ENCODE data around the gene FKBP1C.
"Not testable (repeated sequence)": the region's sequence is repeated elsewhere in the genome, so short reads cannot be mapped to it uniquely, and the experiment has no call there.

Gene FKBP1C

GRCh38 chr6:63211343-63211742 is at the start of gene FKBP1C:
Gene FKBP1C, plus strand, starts transcription at chr6:63211469.
- not testable (repeated sequence) for DNase-seq

DNA sequence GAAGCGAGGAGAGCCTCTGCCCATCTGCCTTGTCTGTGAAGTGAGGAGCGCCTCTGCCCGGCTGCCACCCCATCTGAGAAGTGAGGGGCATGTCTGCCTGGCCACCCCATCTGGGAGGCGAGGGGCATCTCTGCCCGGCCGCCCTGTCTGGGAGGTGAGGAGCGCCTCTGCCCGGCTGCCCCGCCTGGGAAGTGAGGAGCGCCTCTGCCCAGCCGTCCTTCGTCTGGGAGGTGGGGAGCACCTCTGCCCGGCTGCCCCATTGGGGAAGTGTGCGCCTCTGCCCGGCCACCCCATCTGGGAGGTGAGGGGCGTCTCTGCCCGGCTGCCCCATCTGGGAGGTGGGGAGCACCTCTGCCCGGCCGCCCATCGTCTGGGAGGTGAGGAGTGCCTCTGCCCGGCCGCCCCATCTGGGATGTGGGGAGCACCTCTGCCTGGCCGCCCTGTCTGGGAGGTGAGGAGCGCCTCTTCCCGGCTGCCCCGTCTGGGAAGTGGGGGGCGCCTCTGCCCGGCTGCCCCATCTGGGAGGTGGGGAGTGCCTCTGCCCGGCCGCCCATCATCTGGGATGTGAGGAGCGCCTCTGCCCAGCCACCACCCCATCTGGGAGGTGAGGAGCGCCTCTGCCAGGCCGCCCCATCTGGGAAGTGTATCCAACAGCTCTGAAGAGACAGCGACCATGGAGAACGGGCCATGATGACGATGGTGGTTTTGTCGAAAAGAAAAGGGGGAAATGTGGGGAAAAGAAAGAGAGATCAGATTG is 47.0 kb upstream of the FKBP1C start:
- DNase-seq: not testable (repeated sequence)

DNA sequence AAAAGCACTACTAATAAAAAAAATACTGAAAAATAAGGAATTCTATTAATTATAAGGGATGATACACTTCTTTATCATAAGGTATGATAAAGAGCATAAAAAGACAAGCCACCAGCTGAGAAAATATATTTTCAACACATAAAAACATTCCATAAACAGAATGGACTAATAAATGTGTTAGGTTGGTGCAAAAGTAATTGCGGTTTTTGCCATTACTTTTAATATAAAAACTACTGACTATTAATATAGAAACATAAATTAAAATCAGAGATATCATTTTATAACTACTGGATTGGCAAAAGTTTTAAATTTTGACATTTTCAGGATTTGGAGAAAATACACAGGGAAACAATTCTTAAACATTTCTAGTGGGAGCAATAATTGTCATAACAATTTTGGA is 37.1 kb upstream of the FKBP1C start:
- no peak for DNase-seq

DNA sequence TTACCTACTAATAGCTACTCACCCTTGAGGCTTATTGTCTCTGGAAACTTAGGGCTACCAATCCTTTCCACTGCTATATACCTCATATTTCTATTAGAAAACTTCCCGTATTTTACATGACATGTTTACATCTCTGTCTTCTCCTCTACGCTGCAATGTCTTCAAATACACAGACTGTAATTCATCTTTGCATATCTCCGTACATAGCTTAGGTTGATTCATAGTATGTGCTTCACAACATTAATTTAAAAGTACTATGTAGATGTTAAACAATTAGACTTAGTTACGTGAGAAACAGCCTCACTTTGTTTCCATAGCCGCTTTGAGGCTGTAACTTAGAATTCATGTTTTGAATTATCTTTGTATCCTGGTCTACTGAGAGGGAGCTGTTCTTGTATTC is 35.1 kb upstream of the FKBP1C start:
- DNase-seq: no peak

DNA sequence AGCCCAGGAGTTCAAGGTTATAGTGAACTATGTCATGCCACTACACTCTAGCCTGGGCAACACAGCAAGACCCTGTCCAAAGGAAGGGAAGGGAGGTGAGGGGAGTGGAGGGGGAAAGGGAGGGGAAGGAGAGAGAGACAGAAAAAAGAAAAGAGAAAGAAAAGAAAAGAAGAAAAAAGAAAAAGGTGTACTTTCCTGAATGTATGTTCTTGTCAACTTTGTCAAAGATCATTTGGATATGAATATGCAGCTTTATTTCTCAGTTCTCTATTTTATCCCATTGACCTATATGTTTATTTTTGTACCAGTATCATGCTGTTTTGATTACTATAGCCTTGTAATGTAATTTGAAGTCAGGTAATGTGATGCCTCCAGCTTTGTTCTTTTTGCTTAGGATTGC is 30.9 kb upstream of the FKBP1C start:
- no peak for DNase-seq

DNA sequence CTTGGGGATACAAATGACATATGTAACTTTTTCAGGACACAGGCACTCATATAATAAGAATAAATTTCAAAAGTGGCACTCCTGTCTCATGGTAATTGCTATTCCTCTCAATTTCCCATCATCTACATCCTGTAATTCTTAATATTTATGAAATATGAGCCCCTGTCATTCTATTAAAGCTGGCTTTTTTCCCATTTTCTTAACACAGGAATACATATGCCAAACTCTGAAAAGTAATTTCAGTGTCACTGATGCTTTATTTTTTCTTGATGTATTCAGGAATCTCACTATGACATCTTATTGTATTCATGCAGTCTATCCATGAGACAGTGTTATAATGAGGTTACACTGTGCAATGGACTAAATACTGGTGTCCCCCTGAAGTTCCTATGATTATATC is 24.3 kb upstream of the FKBP1C start:
- no peak for DNase-seq

DNA sequence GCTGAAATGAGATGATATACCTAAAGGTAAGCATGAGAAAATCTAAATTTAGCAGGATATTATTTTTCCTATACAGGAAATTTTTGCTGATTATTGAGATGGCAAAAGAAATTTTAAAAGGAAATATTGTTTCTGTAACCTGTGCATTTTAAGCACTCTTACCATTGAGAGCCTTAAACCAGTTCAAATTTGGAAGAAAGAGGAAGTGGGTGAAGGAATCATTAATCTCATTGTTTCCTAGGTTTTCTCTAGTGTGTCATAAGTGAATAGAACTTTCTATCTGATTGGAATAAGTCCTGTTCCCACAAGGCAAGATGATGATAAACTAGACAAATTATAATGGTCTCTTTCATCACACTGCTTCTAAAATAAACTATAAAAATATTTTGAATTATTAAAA is 22.4 kb upstream of the FKBP1C start:
- DNase-seq: no peak

DNA sequence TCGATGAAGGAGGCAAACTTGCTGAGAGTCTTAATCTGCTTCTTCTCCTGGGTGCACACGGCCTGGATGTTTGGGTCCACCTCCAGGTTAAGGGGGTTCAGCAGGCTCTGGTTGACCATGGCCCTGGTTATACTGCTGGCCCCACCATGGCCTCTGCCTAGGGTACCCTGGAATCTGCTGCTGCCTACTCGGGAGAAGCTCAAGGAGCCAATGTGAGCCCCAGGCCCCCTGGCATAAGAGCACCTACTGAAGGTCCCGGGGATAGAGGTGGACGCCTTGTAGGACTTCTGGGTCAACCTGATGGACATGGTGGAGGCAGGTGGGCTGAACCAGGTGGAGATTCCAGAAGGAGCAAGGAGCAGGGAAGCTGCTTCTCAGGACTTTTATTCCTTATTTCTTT is 17.9 kb upstream of the FKBP1C start:
- DNase-seq: no peak

- DNase-seq: no peak
These were observed 13.5 kb upstream of the FKBP1C start for GRCh38 chr6:63197741-63198140.

GRCh38 chr6:63213325-63213724 is 2.1 kb downstream of the FKBP1C start:
- DNase-seq: no peak

GRCh38 chr6:63214816-63215215 is 3.5 kb downstream of the FKBP1C start:
- DNase-seq: no peak

GRCh38 chr6:63224179-63224578 is 12.9 kb downstream of the FKBP1C start:
- DNase-seq: no peak

- not testable (repeated sequence) for DNase-seq
These were observed 14.7 kb downstream of the FKBP1C start for GRCh38 chr6:63225987-63226386.

DNA sequence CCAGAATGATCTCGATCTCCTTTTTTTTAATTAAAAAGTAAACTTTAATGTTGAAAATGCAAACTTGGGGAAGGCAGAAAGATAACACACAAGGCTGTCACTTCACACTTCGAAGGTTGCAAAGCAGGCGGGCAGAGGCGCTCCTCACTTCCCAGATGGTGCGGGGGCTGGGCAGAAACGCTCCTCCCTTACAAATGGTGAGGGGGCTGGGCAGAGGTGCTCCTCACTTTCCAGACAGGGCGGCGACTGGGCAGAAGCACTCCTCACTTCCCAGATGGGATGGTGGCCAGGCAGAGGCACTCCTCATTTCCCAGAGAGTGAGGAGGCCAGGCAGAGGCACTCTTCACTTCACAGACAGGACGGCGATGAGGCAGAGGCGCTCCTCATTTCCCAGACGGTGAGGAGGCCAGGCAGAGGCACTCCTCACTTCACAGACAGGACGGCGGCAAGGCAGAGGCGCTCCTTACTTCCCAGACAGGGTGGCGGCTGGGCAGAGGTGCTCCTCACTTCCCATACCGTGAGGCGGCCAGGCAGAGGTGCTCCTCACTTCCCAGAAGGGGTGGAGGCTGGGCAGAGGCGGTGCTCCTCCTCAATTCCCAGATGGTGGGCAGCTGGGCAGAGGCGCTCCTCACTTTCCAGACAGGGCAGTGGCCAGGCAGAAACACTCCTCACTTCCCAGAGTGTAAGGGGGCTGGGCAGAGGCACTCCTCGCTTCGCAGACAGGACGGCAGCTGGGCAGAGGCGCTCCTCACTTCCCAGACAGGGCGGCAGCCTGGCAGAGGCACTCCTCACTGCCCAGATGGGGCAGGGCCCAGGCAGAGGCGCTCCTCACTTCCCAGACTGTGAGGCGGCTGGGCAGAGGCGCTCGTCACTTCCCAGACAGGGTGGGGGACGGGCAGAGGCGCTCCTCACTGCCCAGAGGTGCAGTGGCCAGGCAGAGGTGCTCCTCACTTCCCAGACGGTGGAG is 16.9 kb downstream of the FKBP1C start:
- DNase-seq: not testable (repeated sequence)

DNA sequence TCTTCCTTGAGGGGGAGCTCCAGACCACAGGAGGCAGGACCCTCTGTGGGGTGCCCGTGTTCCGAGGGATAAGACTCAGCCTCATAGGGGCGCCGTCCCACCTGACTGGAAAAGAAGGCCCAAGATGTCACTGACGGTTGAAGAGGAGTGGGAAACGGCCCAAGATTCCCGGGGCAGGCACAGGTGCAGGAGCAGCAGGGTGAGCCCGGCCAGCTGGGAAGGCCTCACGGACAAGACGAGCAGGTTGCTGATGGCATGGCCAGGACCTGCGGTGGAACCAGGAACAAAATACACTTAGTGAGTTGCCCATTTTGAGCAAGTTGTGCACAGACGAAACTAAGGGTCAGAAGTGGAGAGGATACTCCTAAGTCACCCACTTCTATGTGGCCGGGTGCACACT is 18.8 kb downstream of the FKBP1C start:
- not testable (repeated sequence) for DNase-seq

GRCh38 chr6:63230511-63230910 is 19.2 kb downstream of the FKBP1C start:
- DNase-seq: not testable (repeated sequence)

GRCh38 chr6:63236398-63236817 is 25.1 kb downstream of the FKBP1C start:
- no peak for DNase-seq

GRCh38 chr6:63245420-63245819 is 34.2 kb downstream of the FKBP1C start:
- no peak for DNase-seq

DNA sequence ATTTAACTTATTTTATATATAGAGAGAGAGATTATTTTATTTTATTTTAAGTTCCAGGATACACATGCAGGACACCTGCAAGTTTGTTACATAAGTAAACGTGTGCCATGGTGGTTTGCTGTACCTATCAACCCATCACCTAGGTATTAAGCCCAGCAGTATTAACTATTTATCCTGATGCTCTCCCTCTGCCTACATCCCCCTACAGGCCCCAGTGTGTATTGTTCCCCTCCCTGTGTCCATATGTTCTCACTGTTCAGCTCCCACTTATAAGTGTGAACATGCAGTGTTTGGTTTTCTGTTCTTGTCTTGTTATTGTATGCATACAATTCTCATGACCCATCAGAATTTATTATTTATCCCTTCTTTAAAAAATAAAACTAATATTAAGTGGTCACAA is 34.6 kb downstream of the FKBP1C start:
- DNase-seq: no peak

GRCh38 chr6:63246581-63246980 is 35.3 kb downstream of the FKBP1C start:
- no peak for DNase-seq

DNA sequence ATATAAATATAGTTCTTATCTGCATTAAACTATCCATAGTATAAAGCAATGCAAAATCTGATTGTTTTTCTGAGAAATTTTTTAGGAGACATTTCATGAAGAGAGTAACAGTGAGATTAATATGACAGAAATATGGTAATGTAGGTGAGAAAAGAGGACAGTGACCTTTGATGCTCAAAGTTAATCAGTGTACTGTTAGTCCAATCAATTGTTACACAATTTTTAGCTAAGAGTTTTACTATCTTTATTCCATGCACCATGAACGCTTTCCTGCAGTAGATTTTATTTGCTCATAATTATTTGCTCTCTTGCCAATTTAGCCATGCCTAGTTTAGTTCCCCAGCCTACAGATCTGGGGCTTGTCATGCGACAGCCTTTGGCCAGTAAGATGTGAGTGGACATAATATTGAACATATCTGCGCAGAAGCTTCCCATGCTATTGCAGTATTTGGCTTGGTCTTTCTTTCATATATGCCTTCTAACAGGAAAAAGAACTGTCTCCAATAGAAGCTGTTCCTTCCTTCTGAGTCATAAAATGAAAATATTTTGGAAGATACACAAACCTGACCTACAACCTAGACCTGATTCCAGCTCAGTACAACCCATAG is 38.7 kb downstream of the FKBP1C start:
- no peak for DNase-seq

DNA sequence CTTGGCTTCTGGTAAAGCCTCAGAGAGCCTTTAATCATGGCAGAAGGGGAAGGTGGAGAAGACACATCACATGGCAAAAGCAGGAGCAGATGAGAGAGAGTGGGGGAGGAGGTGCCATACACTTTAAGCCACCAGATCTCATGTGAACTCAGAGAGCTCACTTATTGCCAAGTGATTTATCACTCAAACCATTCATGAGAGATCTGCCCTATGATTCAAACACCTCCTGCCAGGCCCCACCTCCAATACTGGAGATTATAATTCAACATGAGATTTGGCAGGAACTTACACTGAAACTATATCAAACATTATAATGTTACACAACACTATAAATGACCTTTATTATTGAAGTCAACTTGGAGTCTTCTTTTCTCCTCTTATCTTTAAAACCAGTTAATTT is 47.9 kb downstream of the FKBP1C start:
- no peak for DNase-seq

DNA sequence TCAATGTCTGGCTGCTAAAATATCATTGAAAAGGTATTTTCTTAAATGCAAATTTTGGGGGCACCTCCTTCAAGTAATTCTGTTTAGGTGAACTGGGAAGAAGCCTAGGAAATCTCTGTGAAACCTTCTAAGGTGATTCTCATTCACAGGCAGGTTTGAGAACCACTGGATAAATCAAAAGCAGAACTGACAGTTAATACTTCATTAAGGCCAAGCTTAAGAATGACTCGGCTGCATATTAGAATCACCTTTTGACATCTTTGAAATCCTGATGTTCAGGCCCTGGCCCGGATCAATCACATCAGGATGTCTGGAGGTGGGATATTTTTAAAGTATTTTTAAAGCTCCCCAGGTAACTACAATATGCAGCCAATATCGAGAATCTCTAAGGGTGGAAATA is 50.6 kb downstream of the FKBP1C start:
- no peak for DNase-seq

Data from fibroblast of upper back skin (primary cell).